ENCODE results near the gene CYP2J2. TPM values are rescaled to one million over a fixed set of nuclear protein-coding genes. Genes with fewer than 3 reads are reported as not detected.
"Not testable (repeated sequence)": the region's sequence is repeated elsewhere in the genome, so short reads cannot be mapped to it uniquely, and the experiment has no call there.

The CYP2J2 gene, protein sequence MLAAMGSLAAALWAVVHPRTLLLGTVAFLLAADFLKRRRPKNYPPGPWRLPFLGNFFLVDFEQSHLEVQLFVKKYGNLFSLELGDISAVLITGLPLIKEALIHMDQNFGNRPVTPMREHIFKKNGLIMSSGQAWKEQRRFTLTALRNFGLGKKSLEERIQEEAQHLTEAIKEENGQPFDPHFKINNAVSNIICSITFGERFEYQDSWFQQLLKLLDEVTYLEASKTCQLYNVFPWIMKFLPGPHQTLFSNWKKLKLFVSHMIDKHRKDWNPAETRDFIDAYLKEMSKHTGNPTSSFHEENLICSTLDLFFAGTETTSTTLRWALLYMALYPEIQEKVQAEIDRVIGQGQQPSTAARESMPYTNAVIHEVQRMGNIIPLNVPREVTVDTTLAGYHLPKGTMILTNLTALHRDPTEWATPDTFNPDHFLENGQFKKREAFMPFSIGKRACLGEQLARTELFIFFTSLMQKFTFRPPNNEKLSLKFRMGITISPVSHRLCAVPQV
- polyA plus RNA-seq (2013, experiment 1 of 4), result 0.20 TPM
- 0.44 TPM for polyA plus RNA-seq (2013, experiment 2 of 4)
- 0.75 TPM for polyA plus RNA-seq (2013, experiment 3 of 4)
- 0.36 TPM for polyA plus RNA-seq (2013, experiment 4 of 4)

DNA sequence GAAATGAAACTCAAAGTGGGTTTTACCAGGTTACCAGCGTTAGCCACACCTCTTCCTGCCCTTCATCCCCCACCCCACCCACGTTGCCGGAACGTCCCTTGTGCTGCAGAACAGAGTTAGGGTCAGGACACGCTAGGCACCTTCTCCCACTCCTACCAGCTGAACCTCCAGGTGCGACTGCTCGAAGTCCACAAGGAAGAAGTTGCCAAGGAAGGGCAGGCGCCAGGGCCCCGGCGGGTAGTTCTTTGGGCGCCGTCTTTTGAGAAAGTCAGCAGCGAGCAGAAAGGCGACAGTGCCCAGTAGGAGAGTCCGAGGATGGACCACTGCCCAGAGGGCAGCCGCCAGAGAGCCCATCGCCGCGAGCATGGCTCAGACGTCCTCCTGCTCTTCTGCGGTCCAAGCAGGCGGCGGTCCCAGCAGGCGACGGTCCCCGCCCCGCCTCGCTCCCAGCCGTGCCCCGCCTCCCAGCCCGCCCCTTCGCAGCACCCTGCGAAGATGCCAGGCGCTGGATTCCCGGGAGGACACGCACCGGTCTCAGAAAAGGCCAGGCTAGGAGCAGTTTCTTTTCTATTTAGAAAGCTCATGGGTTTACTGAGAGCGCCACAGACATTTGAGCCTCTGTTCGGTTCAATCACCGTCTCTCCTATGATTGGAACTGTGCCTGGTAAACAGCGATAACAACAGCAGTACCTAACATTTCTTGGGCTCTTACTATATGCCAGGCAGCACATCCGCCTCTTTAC is at the start of gene CYP2J2:
Gene CYP2J2, minus strand, starts transcription at position 393 of the 743 bp plus-strand sequence. Its CDS starts 27 bp downstream, at position 366.
- 5 to 8% methylated on average over 41 to 42 of the region's 42 CpGs for WGBS, 2 experiments
- Histone ChIP-seq H3K4me1 (ENCODE audit: control insufficient read depth, insufficient read depth, low read length) (no peaks in the 10 kb centered on the region), H3K36me3 (ENCODE audit: control insufficient read depth, insufficient read depth, low read length) (no peaks in the 10 kb centered on the region), H3K9me3 (ENCODE audit: control insufficient read depth, low read length) (no peaks in the 10 kb centered on the region), H3K27me3 (ENCODE audit: control insufficient read depth, insufficient read depth, low read length, poor library complexity, severe bottlenecking) (peaks cover 50% of the 10 kb centered on the region), H3K4me3 (ENCODE audit: insufficient read depth, low read depth, low read length) (peak within 1 kb of the TSS; percentile 45), H3K27ac (ENCODE audit: insufficient read depth, low read depth, low read length, poor library complexity, severe bottlenecking) (no peak within 1 kb of the TSS)

DNA sequence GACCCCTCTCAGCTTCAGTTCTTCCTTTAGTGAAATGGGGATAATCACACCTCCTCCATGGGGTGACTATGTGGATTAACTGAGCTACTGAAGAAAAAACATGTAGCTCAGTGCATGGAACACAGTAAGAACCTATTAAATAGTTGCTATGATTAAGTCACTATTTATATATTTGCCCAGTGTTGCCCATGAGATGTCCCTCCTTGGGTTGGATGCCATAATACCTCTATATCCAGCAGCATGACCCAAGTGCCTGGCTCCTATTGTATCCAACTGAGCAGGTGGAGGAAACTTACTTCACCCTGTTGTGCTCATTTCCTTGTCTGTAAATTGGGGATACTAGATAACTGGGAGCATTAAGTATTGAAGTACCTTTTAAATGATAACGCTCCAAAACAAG is 47.1 kb upstream of the CYP2J2 start:
- Histone ChIP-seq H3K36me3 (ENCODE audit: control insufficient read depth, insufficient read depth, low read length) (no peaks in the 10 kb centered on the region), H3K4me3 (ENCODE audit: insufficient read depth, low read depth, low read length) (no peak overlapping the region), H3K27ac (ENCODE audit: insufficient read depth, low read depth, low read length, poor library complexity, severe bottlenecking) (no peak overlapping the region), H3K9me3 (ENCODE audit: control insufficient read depth, low read length) (no peaks in the 10 kb centered on the region), H3K4me1 (ENCODE audit: control insufficient read depth, insufficient read depth, low read length) (no peaks in the 10 kb centered on the region), H3K27me3 (ENCODE audit: control insufficient read depth, insufficient read depth, low read length, poor library complexity, severe bottlenecking) (peaks cover 10% of the 10 kb centered on the region)
- WGBS, 2 experiments, result 88 to 100% methylated on average over 1 of the region's 1 CpG

DNA sequence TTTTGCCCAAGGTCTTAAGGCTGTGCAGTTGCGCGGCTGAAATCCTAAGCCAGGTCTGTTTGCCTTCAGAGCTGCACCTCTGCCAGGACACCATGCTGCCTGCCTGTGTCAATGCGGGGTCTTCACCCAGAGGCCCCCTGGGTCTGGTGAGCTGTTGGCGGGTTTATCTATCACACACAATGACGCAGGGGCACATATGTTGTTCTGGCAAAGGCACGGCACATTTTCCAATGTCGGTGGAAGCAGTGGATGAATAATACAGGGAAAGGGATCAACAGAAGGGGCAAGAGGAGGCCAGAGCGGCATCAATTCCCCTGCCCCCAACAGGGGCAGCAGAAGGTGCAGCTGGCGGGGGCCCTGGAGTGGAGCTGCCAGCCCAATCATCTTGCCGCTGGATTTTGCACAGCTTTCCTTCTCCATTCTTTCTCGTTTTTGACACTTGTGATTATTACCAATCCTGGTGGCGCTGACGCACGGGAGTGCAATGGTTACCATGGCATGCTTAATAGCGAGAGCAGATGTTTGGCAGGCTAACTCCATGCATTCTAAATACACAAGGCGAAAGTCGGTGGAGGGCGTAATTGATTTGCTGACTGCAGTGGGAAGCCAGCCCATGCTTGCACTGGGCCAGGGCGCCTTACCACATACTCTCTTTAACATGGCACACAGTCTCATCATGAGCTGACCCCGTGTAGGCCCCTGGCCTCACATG is 45.8 kb upstream of the CYP2J2 start:
- no peak overlapping the region for H3K4me3 ChIP-seq (ENCODE audit: insufficient read depth, low read depth, low read length)
- no peak overlapping the region for H3K27ac ChIP-seq (ENCODE audit: insufficient read depth, low read depth, low read length, poor library complexity, severe bottlenecking)
- no peaks in the 10 kb centered on the region for H3K4me1 ChIP-seq (ENCODE audit: control insufficient read depth, insufficient read depth, low read length)
- 94 to 96% methylated on average over 20 of the region's 20 CpGs for WGBS, 2 experiments
- peaks cover 10% of the 10 kb centered on the region for H3K27me3 ChIP-seq (ENCODE audit: control insufficient read depth, insufficient read depth, low read length, poor library complexity, severe bottlenecking)
- H3K9me3 ChIP-seq (ENCODE audit: control insufficient read depth, low read length), result no peaks in the 10 kb centered on the region
- H3K36me3 ChIP-seq (ENCODE audit: control insufficient read depth, insufficient read depth, low read length), result no peaks in the 10 kb centered on the region

DNA sequence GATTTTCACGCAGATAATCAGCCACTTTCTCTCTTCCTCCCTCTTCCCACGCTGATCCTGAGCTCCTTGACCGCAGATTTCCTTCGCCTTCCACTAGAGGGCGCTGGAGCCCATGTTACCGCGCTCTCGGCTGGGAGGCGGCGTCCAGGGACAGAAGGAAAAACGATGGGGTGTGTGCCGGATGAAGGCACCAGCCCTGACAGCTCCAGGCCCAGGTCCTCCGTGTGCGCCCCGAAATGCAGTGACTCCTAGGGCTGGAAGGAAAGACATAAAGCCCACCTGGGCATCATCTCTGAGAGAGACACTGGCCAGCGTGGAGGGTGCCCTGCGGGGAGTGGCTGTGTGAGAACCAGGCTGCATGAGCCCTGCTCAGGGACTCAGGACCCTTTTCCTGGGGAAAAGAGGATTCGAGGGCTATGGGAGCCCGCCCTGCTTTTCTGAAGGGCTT is 44.9 kb upstream of the CYP2J2 start:
- H3K27me3 ChIP-seq (ENCODE audit: control insufficient read depth, insufficient read depth, low read length, poor library complexity, severe bottlenecking), result peaks cover 8% of the 10 kb centered on the region
- 15% methylated on average over 19 of the region's 19 CpGs for whole genome bisulfite sequencing, 2 experiments
- no peaks in the 10 kb centered on the region for H3K4me1 ChIP-seq (ENCODE audit: control insufficient read depth, insufficient read depth, low read length)
- H3K9me3 ChIP-seq (ENCODE audit: control insufficient read depth, low read length), result no peaks in the 10 kb centered on the region
- no peak overlapping the region for H3K27ac ChIP-seq (ENCODE audit: insufficient read depth, low read depth, low read length, poor library complexity, severe bottlenecking)
- H3K36me3 ChIP-seq (ENCODE audit: control insufficient read depth, insufficient read depth, low read length), result no peaks in the 10 kb centered on the region
- no peak overlapping the region for H3K4me3 ChIP-seq (ENCODE audit: insufficient read depth, low read depth, low read length)

DNA sequence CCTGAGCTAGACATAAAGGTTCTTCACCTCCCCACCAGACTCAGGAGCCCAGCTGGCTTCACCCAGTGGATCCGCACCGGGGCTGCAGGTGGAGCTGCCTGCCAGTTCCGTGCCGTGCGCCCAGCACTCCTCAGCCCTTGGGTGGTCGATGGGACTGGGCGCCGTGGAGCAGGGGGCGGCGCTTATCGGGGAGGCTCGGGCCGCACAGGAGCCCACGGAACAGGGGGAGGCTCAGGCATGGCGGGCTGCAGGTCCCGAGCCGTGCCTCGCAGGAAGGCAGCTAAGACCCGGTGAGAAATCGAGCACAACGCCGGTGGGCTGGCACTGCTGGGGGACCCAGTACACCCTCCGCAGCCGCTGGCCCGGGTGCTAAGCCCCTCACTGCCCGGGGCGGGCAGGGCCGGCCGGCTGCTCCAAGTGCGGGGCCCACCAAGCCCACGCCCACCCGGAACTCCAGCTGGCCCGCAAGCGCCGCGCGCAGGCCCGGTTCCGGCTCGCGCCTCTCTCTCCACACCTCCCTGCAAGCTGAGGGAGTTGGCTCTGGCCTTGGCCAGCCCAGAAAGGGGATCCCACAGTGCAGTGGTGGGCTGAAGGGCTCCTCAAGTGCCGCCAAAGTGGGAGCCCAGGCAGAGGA is 43.1 kb upstream of the CYP2J2 start:
- not testable (repeated sequence) for H3K9me3 ChIP-seq (ENCODE audit: control insufficient read depth, low read length); H3K27ac ChIP-seq (ENCODE audit: insufficient read depth, low read depth, low read length, poor library complexity, severe bottlenecking); H3K27me3 ChIP-seq (ENCODE audit: control insufficient read depth, insufficient read depth, low read length, poor library complexity, severe bottlenecking); H3K4me3 ChIP-seq (ENCODE audit: insufficient read depth, low read depth, low read length); H3K36me3 ChIP-seq (ENCODE audit: control insufficient read depth, insufficient read depth, low read length); H3K4me1 ChIP-seq (ENCODE audit: control insufficient read depth, insufficient read depth, low read length)
- WGBS, 2 experiments, result 95 to 96% methylated on average over 42 of the region's 42 CpGs

DNA sequence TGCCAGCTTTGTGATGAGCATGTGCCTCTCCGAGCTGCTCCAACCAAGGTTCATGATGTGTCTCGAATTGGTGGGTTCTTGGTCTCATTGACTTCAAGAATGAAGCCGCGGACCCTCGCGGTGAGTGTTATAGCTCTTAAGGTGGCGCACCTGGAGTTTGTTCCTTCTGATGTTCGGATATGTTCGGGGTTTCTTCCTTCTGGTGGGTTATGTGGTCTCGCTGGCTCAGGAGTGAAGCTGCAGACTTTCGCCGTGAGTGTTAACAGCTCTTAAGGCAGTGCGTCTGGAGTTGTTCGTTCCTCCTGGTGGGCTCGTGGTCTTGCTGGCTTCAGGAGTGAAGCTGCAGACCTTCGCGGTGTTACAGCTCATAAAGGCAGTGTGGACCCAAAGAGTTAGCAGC is 42.2 kb upstream of the CYP2J2 start:
- H3K36me3 ChIP-seq (ENCODE audit: control insufficient read depth, insufficient read depth, low read length), result not testable (repeated sequence)
- 97% methylated on average over 17 of the region's 17 CpGs for WGBS, 2 experiments

DNA sequence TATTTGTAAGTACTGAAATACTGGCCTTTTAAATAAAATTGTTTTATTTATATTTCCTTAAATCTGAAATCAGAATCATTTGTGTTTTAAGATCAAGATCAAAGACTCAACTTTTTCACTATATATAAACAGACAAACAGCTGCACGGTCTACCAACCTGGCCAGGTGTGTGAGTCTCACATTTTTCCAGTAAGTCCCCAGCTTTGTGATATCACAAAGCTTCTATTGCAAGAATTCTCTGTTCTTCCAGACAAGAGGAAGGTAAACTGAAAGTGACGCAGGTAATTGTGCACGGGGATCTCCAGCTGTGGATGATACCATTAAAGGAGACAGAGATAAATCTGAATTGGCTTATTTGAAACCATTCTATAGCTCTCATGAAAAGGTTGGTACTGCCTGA is 41.2 kb upstream of the CYP2J2 start:
- Histone ChIP-seq H3K36me3 (ENCODE audit: control insufficient read depth, insufficient read depth, low read length) (no peaks in the 10 kb centered on the region), H3K27me3 (ENCODE audit: control insufficient read depth, insufficient read depth, low read length, poor library complexity, severe bottlenecking) (no peaks in the 10 kb centered on the region), H3K4me1 (ENCODE audit: control insufficient read depth, insufficient read depth, low read length) (no peaks in the 10 kb centered on the region), H3K4me3 (ENCODE audit: insufficient read depth, low read depth, low read length) (no peak overlapping the region), H3K9me3 (ENCODE audit: control insufficient read depth, low read length) (no peaks in the 10 kb centered on the region), H3K27ac (ENCODE audit: insufficient read depth, low read depth, low read length, poor library complexity, severe bottlenecking) (no peak overlapping the region)
- WGBS, 2 experiments, result 88 to 95% methylated on average over 3 of the region's 3 CpGs

More for the DNA sequence above, 42.2 kb upstream of the CYP2J2 start:
- not testable (repeated sequence) for H3K27ac ChIP-seq (ENCODE audit: insufficient read depth, low read depth, low read length, poor library complexity, severe bottlenecking); H3K4me3 ChIP-seq (ENCODE audit: insufficient read depth, low read depth, low read length); H3K9me3 ChIP-seq (ENCODE audit: control insufficient read depth, low read length); H3K4me1 ChIP-seq (ENCODE audit: control insufficient read depth, insufficient read depth, low read length); H3K27me3 ChIP-seq (ENCODE audit: control insufficient read depth, insufficient read depth, low read length, poor library complexity, severe bottlenecking)

DNA sequence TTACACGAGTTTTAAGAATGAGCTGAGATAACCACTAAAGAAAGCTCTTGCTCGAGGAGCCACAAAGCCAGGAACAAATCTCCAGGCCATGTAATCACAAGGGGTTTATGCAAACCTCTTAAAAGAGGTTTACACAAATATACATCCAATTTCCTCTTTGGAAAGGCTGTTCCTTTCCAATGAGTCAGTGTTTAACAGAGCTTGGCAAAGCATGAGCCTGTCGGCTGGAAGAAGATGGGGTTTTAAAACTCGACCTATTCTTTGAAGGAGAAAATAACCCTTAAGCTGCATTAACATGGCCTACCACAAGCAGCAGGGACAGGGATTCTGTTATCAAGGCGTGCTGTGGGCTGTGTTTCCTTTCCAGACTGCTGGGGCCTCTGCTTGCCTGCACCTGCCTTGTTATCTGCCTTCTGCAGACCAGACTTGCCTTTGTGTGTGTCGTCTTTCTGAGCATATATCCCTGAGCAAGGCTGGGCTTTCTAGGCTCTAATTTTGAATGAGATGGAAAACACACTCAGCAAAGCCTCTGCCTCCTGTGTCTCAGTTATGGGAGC is 40.6 kb upstream of the CYP2J2 start:
- Histone ChIP-seq H3K27ac (ENCODE audit: insufficient read depth, low read depth, low read length, poor library complexity, severe bottlenecking) (no peak overlapping the region), H3K4me3 (ENCODE audit: insufficient read depth, low read depth, low read length) (no peak overlapping the region)

DNA sequence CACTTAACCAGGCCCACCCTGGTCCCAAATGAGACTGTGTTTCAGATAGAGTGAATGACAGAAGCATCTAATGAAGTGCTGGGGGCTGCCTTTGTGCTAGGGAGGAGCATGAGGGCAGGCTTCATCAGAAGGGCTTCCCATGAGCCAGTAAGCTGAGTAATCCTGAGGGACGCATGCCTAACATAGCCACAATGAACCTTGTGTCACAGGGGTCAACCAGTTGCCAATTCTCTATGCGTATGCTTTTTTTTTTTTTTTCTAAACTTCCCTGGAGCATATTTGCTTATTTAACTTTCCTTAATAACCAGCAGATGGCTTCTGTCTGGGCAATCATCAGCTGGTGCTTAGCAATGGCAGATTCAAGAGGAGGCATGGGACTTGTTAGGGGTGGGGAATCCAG is 25.5 kb upstream of the CYP2J2 start:
- Histone ChIP-seq H3K27me3 (ENCODE audit: control insufficient read depth, insufficient read depth, low read length, poor library complexity, severe bottlenecking) (no peaks in the 10 kb centered on the region), H3K9me3 (ENCODE audit: control insufficient read depth, low read length) (no peaks in the 10 kb centered on the region), H3K4me3 (ENCODE audit: insufficient read depth, low read depth, low read length) (no peak overlapping the region), H3K36me3 (ENCODE audit: control insufficient read depth, insufficient read depth, low read length) (no peaks in the 10 kb centered on the region), H3K27ac (ENCODE audit: insufficient read depth, low read depth, low read length, poor library complexity, severe bottlenecking) (no peak overlapping the region), H3K4me1 (ENCODE audit: control insufficient read depth, insufficient read depth, low read length) (peaks cover 4% of the 10 kb centered on the region)
- 87 to 92% methylated on average over 2 of the region's 2 CpGs for WGBS, 2 experiments

More for the DNA sequence above, 40.6 kb upstream of the CYP2J2 start:
- Histone ChIP-seq H3K27me3 (ENCODE audit: control insufficient read depth, insufficient read depth, low read length, poor library complexity, severe bottlenecking) (no peaks in the 10 kb centered on the region), H3K9me3 (ENCODE audit: control insufficient read depth, low read length) (no peaks in the 10 kb centered on the region), H3K36me3 (ENCODE audit: control insufficient read depth, insufficient read depth, low read length) (no peaks in the 10 kb centered on the region), H3K4me1 (ENCODE audit: control insufficient read depth, insufficient read depth, low read length) (no peaks in the 10 kb centered on the region)
- 76 to 77% methylated on average over 6 of the region's 6 CpGs for WGBS, 2 experiments
